Thoracic aorta (tissue), 2 donors: ENCODE results near the gene TXNDC12. TPM values are rescaled to one million over a fixed set of nuclear protein-coding genes. Genes with fewer than 3 reads are reported as not detected.

Source experiments
- ATAC-seq: fragments of 150-250 bp; one replicate; pipeline ENCODE4 v1.8.0; 2017; ENCODE audit warnings: low read depth; ENCODE audit not compliant: insufficient number of reproducible peaks, low FRiP score
- DNase-seq: peaks from one replicate; pipeline ENCODE4 v3.0.0-alpha.2; 2020; ENCODE audit warnings: low spot score
- H3K27ac ChIP-seq, 2 donors: fragments of 200-600 bp; sonication (generic); 1 replicate in 1 of 2; 2 replicates in 1 of 2; pipeline ENCODE4 v1.5.1; 2016; ENCODE audit warnings: mild to moderate bottlenecking in 2 of 2, moderate library complexity in 2 of 2
- H3K27me3 ChIP-seq: fragments of 200-600 bp; sonication (generic); replicated peaks from 2 replicates; pipeline ENCODE4 v1.6.0; 2016; ENCODE audit warnings: mild to moderate bottlenecking; ENCODE audit not compliant: insufficient read depth
- H3K36me3 ChIP-seq: fragments of 200-600 bp; sonication (generic); one replicate; pipeline ENCODE4 v1.5.1; 2016
- H3K4me1 ChIP-seq, 2 donors: fragments of 200-600 bp; sonication (generic); 1 replicate in 1 of 2; 2 replicates in 1 of 2; pipeline versions ENCODE4 v1.5.1 to v1.6.0; 2016; ENCODE audit warnings: low read depth in 2 of 2, mild to moderate bottlenecking in 1 of 2; ENCODE audit not compliant: control insufficient read depth in 1 of 2
- H3K4me3 ChIP-seq: fragments of 200-600 bp; sonication (generic); 2 replicates; pipeline ENCODE4 v1.5.1; 2016; ENCODE audit warnings: mild to moderate bottlenecking
- H3K9me3 ChIP-seq: fragments of 200-600 bp; sonication (generic); 2 replicates; pipeline ENCODE4 v1.5.1; 2016
- CTCF ChIP-seq: fragments of 200-600 bp; sonication (generic); IDR thresholded peaks from one replicate; pipeline ENCODE4 v1.5.1; 2019; ENCODE audit warnings: antibody characterized with exemption
- total RNA-seq, 2 donors: library from RNA; depleted of rRNA; stranded (reverse); fragments of >200 nt; gene quantifications; one replicate each; pipeline versions ENCODE4 v1.1.0 to v1.2.3, GENCODE V29; 2016

TXNDC12 gene
- total RNA-seq, 2 donors from 2014 or later: 22.3 to 53.8 TPM

DNA sequence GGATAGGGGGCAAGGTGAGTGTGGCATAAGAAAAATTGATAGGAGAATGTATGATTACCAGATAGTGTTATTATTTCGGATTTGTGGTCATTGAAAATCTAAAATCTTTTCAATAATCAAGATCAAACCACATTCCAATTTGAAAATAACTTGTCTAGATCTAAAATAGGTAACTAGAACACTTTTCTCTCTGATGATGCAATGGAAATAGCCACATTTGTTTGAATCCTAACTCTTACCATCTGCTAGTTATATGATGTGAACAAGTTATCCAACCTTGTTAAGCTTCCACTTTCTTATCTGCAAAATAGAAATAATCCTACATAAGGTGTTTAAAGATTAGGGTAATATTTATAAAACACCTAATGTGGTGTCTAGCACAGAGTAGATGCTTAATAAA is 4.9 kb upstream of the TXNDC12 start:
- H3K27me3 ChIP-seq: no peaks in the 10 kb centered on the region
- no peak for ATAC-seq
- H3K4me1 ChIP-seq: peaks cover 5 to 28% of the 10 kb centered on the region in 2 donors
- H3K9me3 ChIP-seq: no peaks in the 10 kb centered on the region
- no peak for TF ChIP-seq CTCF
- peaks cover 19% of the 10 kb centered on the region for H3K36me3 ChIP-seq
- H3K4me3 ChIP-seq: no peak overlapping the region
- no peak for DNase-seq
- H3K27ac ChIP-seq: no peak overlapping the region

GRCh38 chr1:52059321-52059720 is 4.3 kb upstream of the TXNDC12 start:
- no peak for TF ChIP-seq CTCF
- H3K9me3 ChIP-seq: no peaks in the 10 kb centered on the region
- no peak overlapping the region for H3K27ac ChIP-seq
- H3K27me3 ChIP-seq: no peaks in the 10 kb centered on the region
- peaks cover 6 to 32% of the 10 kb centered on the region in 2 donors for H3K4me1 ChIP-seq
- no peak for DNase-seq
- ATAC-seq: no peak
- H3K36me3 ChIP-seq: peaks cover 13% of the 10 kb centered on the region
- H3K4me3 ChIP-seq: no peak overlapping the region

GRCh38 chr1:52057876-52058415 is 3.0 kb upstream of the TXNDC12 start:
- no peaks in the 10 kb centered on the region for H3K27me3 ChIP-seq
- ATAC-seq (no peak), DNase-seq (no peak)
- H3K4me3 ChIP-seq: no peak overlapping the region
- no peaks in the 10 kb centered on the region for H3K9me3 ChIP-seq
- H3K4me1 ChIP-seq: peaks cover 12 to 46% of the 10 kb centered on the region in 2 donors
- no peak for TF ChIP-seq CTCF
- H3K27ac ChIP-seq: no peak overlapping the region
- H3K36me3 ChIP-seq: peaks cover 10% of the 10 kb centered on the region

- peaks cover 12 to 46% of the 10 kb centered on the region in 2 donors for H3K4me1 ChIP-seq
- H3K9me3 ChIP-seq: no peaks in the 10 kb centered on the region
- H3K4me3 ChIP-seq: peak overlapping the region; percentile 83
- peaks cover 10% of the 10 kb centered on the region for H3K36me3 ChIP-seq
- no peaks in the 10 kb centered on the region for H3K27me3 ChIP-seq
- peak overlapping the region; percentile 82 to 83 for H3K27ac ChIP-seq
- ATAC-seq (no peak), DNase-seq (no peak)
- no peak for TF ChIP-seq CTCF
Measured at GRCh38 chr1:52057255-52057654, 2.3 kb upstream of the TXNDC12 start.

GRCh38 chr1:52056937-52057231 is 1.9 kb upstream of the TXNDC12 start:
- H3K4me1 ChIP-seq: peaks cover 12 to 46% of the 10 kb centered on the region in 2 donors
- no peak for TF ChIP-seq CTCF
- peak overlapping the region; percentile 83 for H3K4me3 ChIP-seq
- DNase-seq (no peak), ATAC-seq (no peak)
- H3K36me3 ChIP-seq: peaks cover 10% of the 10 kb centered on the region
- peak overlapping the region; percentile 82 to 83 for H3K27ac ChIP-seq
- no peaks in the 10 kb centered on the region for H3K9me3 ChIP-seq
- no peaks in the 10 kb centered on the region for H3K27me3 ChIP-seq
